ENCODE results near the gene TIMP2.

GRCh38 chr17:78868391-78868790 lies 56.8 kb downstream of the TIMP2 start:
- TF ChIP-seq CTCF (IDR thresholded peaks at IDR 0.05 in 2 of 3, conservative IDR thresholded peaks at IDR 0.05 in 1 of 3; ENCODE audit: borderline replicate concordance in 1 of 3, insufficient read depth in 1 of 3, low read depth in 2 of 3, low read length in 2 of 3) (no peak), EZH2 (IDR thresholded peaks at IDR 0.05) (no peak), RAD21 (IDR thresholded peaks at IDR 0.05; ENCODE audit: low read depth) (no peak), SIN3A (IDR thresholded peaks at IDR 0.05; ENCODE audit: low read depth) (no peak), CEBPB (IDR thresholded peaks at IDR 0.05; ENCODE audit: low read depth) (no peak)
- TF ChIP-seq, protein P1, sequence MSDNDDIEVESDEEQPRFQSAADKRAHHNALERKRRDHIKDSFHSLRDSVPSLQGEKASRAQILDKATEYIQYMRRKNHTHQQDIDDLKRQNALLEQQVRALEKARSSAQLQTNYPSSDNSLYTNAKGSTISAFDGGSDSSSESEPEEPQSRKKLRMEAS (IDR thresholded peaks at IDR 0.05): no peak

All from HCT116 (cell line).